SK-N-SH (cell line): Measurements from ENCODE around the gene SHROOM4. TPM values are rescaled to one million over a fixed set of nuclear protein-coding genes. Genes with fewer than 3 reads are reported as not detected.

Experiments
- CTCF ChIA-PET: fragments of 300-600, 350-600 bp; formaldehyde crosslinking; extraction: SDS; loops from one replicate; lab custom pipeline; 2021; lab: Yijun Ruan, JAX
- POLR2A ChIA-PET: fragments of 350-600 bp; sonication (Branson Sonifier 250); formaldehyde crosslinking; extraction: SDS; loops from one replicate; lab custom pipeline; 2020; ENCODE audit warnings: antibody characterized with exemption, inconsistent platforms; lab: Yijun Ruan, JAX
- DNase-seq: peaks from one replicate; pipeline ENCODE4 v3.0.0; 2012
- H2AFZ ChIP-seq: fragments of 200-600 bp; sonication (generic); 2 replicates; pipeline ENCODE4 v1.8.1; 2016; ENCODE audit warnings: antibody characterized with exemption, mild to moderate bottlenecking, low read depth
- H3F3A ChIP-seq: fragments of 200-600 bp; sonication (generic); replicated peaks from 2 replicates; pipeline ENCODE3; 2016; ENCODE audit warnings: antibody characterized with exemption, mild to moderate bottlenecking; ENCODE audit not compliant: insufficient read depth
- H3K27ac ChIP-seq, 2 experiments: fragments of 200-500 bp in 1 of 2; fragments of 200-600 bp in 1 of 2; sonication (Bioruptor generic) in 1 of 2; sonication (generic), shearing (Covaris generic) in 1 of 2; 2 replicates each; pipeline versions ENCODE4 v1.5.1 to v1.6.1; 2014 to 2016; ENCODE audit warnings: low read depth in 2 of 2, inconsistent platforms in 1 of 2, low read length in 1 of 2, mild to moderate bottlenecking in 1 of 2, mixed read lengths in 1 of 2
- H3K27me3 ChIP-seq: fragments of 200-600 bp; sonication (generic), shearing (Covaris generic); 2 replicates; pipeline ENCODE4 v1.6.1; 2016; ENCODE audit warnings: mixed run types; ENCODE audit not compliant: insufficient read depth
- H3K36me3 ChIP-seq, 2 experiments: fragments of 200-500 bp in 1 of 2; fragments of 200-600 bp in 1 of 2; sonication (Bioruptor generic) in 1 of 2; sonication (generic) in 1 of 2; replicated peaks in 1 of 2; 2 replicates each; pipeline versions ENCODE3 to v1.5.1; 2014 to 2016; ENCODE audit warnings: low read length in 1 of 2, mild to moderate bottlenecking in 1 of 2; ENCODE audit not compliant: insufficient read depth in 2 of 2, control insufficient read depth in 1 of 2
- H3K4me1 ChIP-seq, 2 experiments: fragments of 200-500 bp in 1 of 2; fragments of 200-600 bp in 1 of 2; sonication (Bioruptor generic) in 1 of 2; sonication (generic), shearing (Covaris generic) in 1 of 2; 2 replicates each; pipeline versions ENCODE4 v1.5.1 to v1.6.1; 2014 to 2016; ENCODE audit warnings: low read depth in 1 of 2, low read length in 1 of 2, mixed run types in 1 of 2; ENCODE audit not compliant: insufficient read depth in 2 of 2, control insufficient read depth in 1 of 2
- H3K4me2 ChIP-seq: fragments of 200-600 bp; sonication (generic), shearing (Covaris generic); 2 replicates; pipeline ENCODE4 v1.6.1; 2017; ENCODE audit warnings: mixed run types
- H3K4me3 ChIP-seq, 2 experiments: fragments of 200-500 bp in 1 of 2; fragments of 200-600 bp in 1 of 2; sonication (Bioruptor generic) in 1 of 2; sonication (generic), shearing (Covaris generic) in 1 of 2; 2 replicates each; pipeline versions ENCODE4 v1.5.1 to v1.8.1; 2014 to 2016; ENCODE audit warnings: low read depth in 2 of 2, inconsistent platforms in 1 of 2, low read length in 1 of 2, mild to moderate bottlenecking in 1 of 2, mixed read lengths in 1 of 2, moderate library complexity in 1 of 2
- H3K79me2 ChIP-seq: fragments of 200-600 bp; sonication (generic); 2 replicates; pipeline ENCODE4 v1.8.1; 2017; ENCODE audit warnings: mild to moderate bottlenecking; ENCODE audit not compliant: insufficient read depth
- H3K9ac ChIP-seq: fragments of 200-600 bp; sonication (generic); 2 replicates; pipeline ENCODE4 v1.6.1; 2017; ENCODE audit warnings: mixed run types
- H3K9me2 ChIP-seq: fragments of 200-600 bp; sonication (generic); 2 replicates; pipeline ENCODE4 v1.6.1; 2017; ENCODE audit warnings: mixed run types
- H3K9me3 ChIP-seq: fragments of 200-600 bp; sonication (generic); 2 replicates; pipeline ENCODE4 v1.6.1; 2017; ENCODE audit warnings: mixed run types, mild to moderate bottlenecking, moderate library complexity
- H4K20me1 ChIP-seq: fragments of 200-600 bp; sonication (generic); 2 replicates; pipeline ENCODE4 v1.6.1; 2017; ENCODE audit warnings: mild to moderate bottlenecking, mixed run types; ENCODE audit not compliant: insufficient read depth
- ELF1 ChIP-seq: IDR thresholded peaks from 2 replicates; pipeline ENCODE4 v1.4.0; 2012
- EP300 ChIP-seq, 2 experiments: IDR thresholded peaks; 2 replicates each; pipeline versions ENCODE4 v1.4.0 to v1.6.1; 2012; ENCODE audit warnings: borderline replicate concordance in 1 of 2, low read depth in 1 of 2, low read length in 1 of 2
- EZH2phosphoT487 ChIP-seq: fragments of 200-600 bp; sonication (generic); IDR thresholded peaks from 2 replicates; pipeline ENCODE4 v1.6.1; 2017; ENCODE audit warnings: low read depth, mixed run types, mild to moderate bottlenecking, antibody characterized with exemption, moderate library complexity, borderline replicate concordance
- FOSL2 ChIP-seq: IDR thresholded peaks from 2 replicates; pipeline ENCODE4 v1.4.0; 2012; ENCODE audit warnings: low read depth, mild to moderate bottlenecking, moderate library complexity, borderline replicate concordance
- FOXJ3 ChIP-seq: sonication (generic); formaldehyde crosslinking; IDR thresholded peaks from 2 replicates; pipeline ENCODE4 v1.5.1; 2020; ENCODE audit warnings: mild to moderate bottlenecking, missing genetic modification reagents
- FOXM1 ChIP-seq: IDR thresholded peaks from 2 replicates; pipeline ENCODE4 v1.4.0; 2012; ENCODE audit warnings: low read depth, mild to moderate bottlenecking
- GABPA ChIP-seq: IDR thresholded peaks from 2 replicates; pipeline ENCODE4 v1.4.0; 2012; ENCODE audit warnings: low read depth, mild to moderate bottlenecking
- GATA2 ChIP-seq: sonication (generic); formaldehyde crosslinking; IDR thresholded peaks from 2 replicates; pipeline ENCODE4 v1.5.0; 2020; ENCODE audit warnings: mild to moderate bottlenecking, missing genetic modification reagents
- MXI1 ChIP-seq: IDR thresholded peaks from 2 replicates; pipeline ENCODE4 v1.6.1; 2012; ENCODE audit warnings: mild to moderate bottlenecking, low read depth, low read length, improper control_type of control experiment
- NFIC ChIP-seq: IDR thresholded peaks from 2 replicates; pipeline ENCODE4 v1.4.0; 2012; ENCODE audit warnings: borderline replicate concordance
- NRF1 ChIP-seq: IDR thresholded peaks from 2 replicates; pipeline ENCODE4 v1.6.1; 2012; ENCODE audit warnings: low read depth, mild to moderate bottlenecking, low read length
- RFX5 ChIP-seq: IDR thresholded peaks from 2 replicates; pipeline ENCODE4 v1.6.1; 2012; ENCODE audit warnings: mild to moderate bottlenecking, improper control_type of control experiment, low read length
- TAF1 ChIP-seq: IDR thresholded peaks from 2 replicates; pipeline ENCODE4 v1.6.1; 2012; ENCODE audit warnings: low read depth, mild to moderate bottlenecking, low read length, moderate library complexity, borderline replicate concordance
- TCF12 ChIP-seq: IDR thresholded peaks from 2 replicates; pipeline ENCODE4 v1.4.0; 2012
- YY1 ChIP-seq: IDR thresholded peaks from 2 replicates; pipeline ENCODE4 v1.4.0; 2012; ENCODE audit warnings: low read depth, mild to moderate bottlenecking
- polyA plus RNA-seq, 3 experiments: library from polyadenylated mRNA; depleted of rRNA; stranded (reverse); fragments of >200 nt; gene quantifications; 2 replicates each; pipeline ENCODE4 v1.2.3, GENCODE V29; 2012
- TF ChIP-seq, protein P1 (sequence below): IDR thresholded peaks from 2 replicates; pipeline ENCODE4 v1.6.1; 2012; ENCODE audit warnings: mild to moderate bottlenecking, low read depth, low read length, moderate library complexity
- TF ChIP-seq, protein P2 (sequence below): fragments of 150-350 bp; IDR thresholded peaks from 2 replicates; pipeline ENCODE4 v1.6.1; 2017; ENCODE audit warnings: antibody characterized with exemption, low read length, low read depth, borderline replicate concordance

SHROOM4 gene
- polyA plus RNA-seq, 1 of the 3 experiments (the other 2 are of a cell fraction) = 0.31 TPM

DNA sequence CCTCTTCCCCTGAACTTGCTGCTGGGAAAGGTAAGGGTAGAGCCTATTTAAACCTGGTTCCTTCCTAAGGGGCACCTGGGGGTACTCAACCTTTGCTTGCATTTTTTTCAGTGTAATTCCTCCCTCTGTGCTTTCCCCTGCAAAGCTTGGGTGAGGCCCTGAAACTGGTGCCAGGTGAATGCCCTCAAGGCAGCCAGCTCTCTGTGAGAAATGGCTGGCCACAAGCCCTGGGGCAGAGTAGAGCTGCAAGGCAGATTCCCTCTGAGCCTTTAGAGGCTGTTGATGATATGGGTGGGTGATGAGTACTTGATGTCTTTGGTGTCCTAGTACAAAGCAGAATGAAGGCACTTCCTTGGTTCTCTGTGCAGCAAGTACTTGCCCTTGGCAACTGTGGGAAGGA lies 217.9 kb downstream of the SHROOM4 start:
- no peaks in the 10 kb centered on the region for H3K27me3 ChIP-seq
- H4K20me1 ChIP-seq = no peaks in the 10 kb centered on the region
- no peaks in the 10 kb centered on the region for H3K36me3 ChIP-seq
- no peak for DNase-seq
- TF ChIP-seq TCF12 (no peak), MXI1 (no peak), RFX5 (no peak), EP300 (IDR thresholded peaks at IDR 0.05; ENCODE audit: borderline replicate concordance in 1 of 2, low read depth in 1 of 2, low read length in 1 of 2) (no peak)
- no peak overlapping the region for H3K27ac ChIP-seq
- no peaks in the 10 kb centered on the region for H3K9me3 ChIP-seq
- ChIA-PET CTCF (no interaction called here), POLR2A (no interaction called here)
- no peaks in the 10 kb centered on the region for H3K9me2 ChIP-seq
- no peaks in the 10 kb centered on the region for H3K79me2 ChIP-seq
- no peaks in the 10 kb centered on the region for H3F3A ChIP-seq
- no peak overlapping the region for H2AFZ ChIP-seq
- no peak overlapping the region for H3K9ac ChIP-seq
- peaks cover 0 to 5% of the 10 kb centered on the region in 2 experiments; a peak in 1 of 4 replicates for H3K4me1 ChIP-seq
- no peak overlapping the region for H3K4me3 ChIP-seq
- no peak overlapping the region for H3K4me2 ChIP-seq

DNA sequence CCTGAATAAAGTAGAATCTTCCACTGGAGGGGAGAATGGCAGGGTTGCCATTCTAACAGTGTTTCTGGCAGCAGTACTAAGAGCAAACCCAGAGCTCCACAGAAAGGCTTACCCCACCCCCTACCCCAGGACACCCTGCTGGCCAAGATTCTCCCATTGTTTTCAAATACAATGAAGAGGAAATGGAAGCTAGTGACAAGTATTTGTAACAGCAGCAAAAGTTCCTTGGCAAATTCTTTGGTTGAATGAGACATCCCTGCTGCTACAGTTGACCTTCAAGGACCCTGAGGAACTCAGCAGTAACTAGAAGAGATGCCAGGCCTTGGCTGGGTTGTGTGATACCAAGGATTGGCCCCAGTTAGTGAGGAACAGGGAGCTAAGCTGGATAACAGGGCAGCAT lies 219.2 kb downstream of the SHROOM4 start:
- H3K9ac ChIP-seq = no peak overlapping the region
- CTCF ChIA-PET = no interaction called here
- DNase-seq = no peak

More for the DNA sequence above, 219.2 kb downstream of the SHROOM4 start:
- H4K20me1 ChIP-seq = no peaks in the 10 kb centered on the region
- no peak overlapping the region for H2AFZ ChIP-seq
- POLR2A ChIA-PET = no interaction called here
- H3K4me3 ChIP-seq = no peak overlapping the region
- no peaks in the 10 kb centered on the region for H3K36me3 ChIP-seq
- no peak overlapping the region for H3K27ac ChIP-seq
- no peaks in the 10 kb centered on the region for H3K79me2 ChIP-seq
- no peaks in the 10 kb centered on the region for H3K9me2 ChIP-seq
- H3K9me3 ChIP-seq = no peaks in the 10 kb centered on the region
- no peaks in the 10 kb centered on the region for H3F3A ChIP-seq
- peaks cover 0 to 5% of the 10 kb centered on the region in 2 experiments; a peak in 1 of 4 replicates for H3K4me1 ChIP-seq
- TF ChIP-seq TAF1 (no peak), EZH2phosphoT487 (no peak), YY1 (no peak), GABPA (no peak), FOXJ3 (CRISPR knock-in tag) (no peak), FOXM1 (no peak), NFIC (no peak), FOSL2 (no peak), NRF1 (no peak), GATA2 (CRISPR knock-in tag) (no peak), ELF1 (no peak)
- TF ChIP-seq, protein P1, sequence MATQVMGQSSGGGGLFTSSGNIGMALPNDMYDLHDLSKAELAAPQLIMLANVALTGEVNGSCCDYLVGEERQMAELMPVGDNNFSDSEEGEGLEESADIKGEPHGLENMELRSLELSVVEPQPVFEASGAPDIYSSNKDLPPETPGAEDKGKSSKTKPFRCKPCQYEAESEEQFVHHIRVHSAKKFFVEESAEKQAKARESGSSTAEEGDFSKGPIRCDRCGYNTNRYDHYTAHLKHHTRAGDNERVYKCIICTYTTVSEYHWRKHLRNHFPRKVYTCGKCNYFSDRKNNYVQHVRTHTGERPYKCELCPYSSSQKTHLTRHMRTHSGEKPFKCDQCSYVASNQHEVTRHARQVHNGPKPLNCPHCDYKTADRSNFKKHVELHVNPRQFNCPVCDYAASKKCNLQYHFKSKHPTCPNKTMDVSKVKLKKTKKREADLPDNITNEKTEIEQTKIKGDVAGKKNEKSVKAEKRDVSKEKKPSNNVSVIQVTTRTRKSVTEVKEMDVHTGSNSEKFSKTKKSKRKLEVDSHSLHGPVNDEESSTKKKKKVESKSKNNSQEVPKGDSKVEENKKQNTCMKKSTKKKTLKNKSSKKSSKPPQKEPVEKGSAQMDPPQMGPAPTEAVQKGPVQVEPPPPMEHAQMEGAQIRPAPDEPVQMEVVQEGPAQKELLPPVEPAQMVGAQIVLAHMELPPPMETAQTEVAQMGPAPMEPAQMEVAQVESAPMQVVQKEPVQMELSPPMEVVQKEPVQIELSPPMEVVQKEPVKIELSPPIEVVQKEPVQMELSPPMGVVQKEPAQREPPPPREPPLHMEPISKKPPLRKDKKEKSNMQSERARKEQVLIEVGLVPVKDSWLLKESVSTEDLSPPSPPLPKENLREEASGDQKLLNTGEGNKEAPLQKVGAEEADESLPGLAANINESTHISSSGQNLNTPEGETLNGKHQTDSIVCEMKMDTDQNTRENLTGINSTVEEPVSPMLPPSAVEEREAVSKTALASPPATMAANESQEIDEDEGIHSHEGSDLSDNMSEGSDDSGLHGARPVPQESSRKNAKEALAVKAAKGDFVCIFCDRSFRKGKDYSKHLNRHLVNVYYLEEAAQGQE = no peak
- TF ChIP-seq, protein P2, sequence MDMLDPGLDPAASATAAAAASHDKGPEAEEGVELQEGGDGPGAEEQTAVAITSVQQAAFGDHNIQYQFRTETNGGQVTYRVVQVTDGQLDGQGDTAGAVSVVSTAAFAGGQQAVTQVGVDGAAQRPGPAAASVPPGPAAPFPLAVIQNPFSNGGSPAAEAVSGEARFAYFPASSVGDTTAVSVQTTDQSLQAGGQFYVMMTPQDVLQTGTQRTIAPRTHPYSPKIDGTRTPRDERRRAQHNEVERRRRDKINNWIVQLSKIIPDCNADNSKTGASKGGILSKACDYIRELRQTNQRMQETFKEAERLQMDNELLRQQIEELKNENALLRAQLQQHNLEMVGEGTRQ = no peak
- no peak overlapping the region for H3K4me2 ChIP-seq
- no peaks in the 10 kb centered on the region for H3K27me3 ChIP-seq
